Urothelium cell line (cell line): ENCODE results near the gene HMX3.
A peak's percentile ranks its signal among the peaks of the same experiment; 100 is the strongest.

ENCODE experiments used
- DNase-seq: peaks from one replicate; pipeline ENCODE4 v3.0.0; 2011; ENCODE audit warnings: low spot score, mixed read lengths
- FAIRE-seq: peaks from 2 replicates; lab custom pipeline; 2011; peaks lifted over from hg19 to GRCh38; lab: Jason Lieb, UNC

The HMX3 gene

DNA sequence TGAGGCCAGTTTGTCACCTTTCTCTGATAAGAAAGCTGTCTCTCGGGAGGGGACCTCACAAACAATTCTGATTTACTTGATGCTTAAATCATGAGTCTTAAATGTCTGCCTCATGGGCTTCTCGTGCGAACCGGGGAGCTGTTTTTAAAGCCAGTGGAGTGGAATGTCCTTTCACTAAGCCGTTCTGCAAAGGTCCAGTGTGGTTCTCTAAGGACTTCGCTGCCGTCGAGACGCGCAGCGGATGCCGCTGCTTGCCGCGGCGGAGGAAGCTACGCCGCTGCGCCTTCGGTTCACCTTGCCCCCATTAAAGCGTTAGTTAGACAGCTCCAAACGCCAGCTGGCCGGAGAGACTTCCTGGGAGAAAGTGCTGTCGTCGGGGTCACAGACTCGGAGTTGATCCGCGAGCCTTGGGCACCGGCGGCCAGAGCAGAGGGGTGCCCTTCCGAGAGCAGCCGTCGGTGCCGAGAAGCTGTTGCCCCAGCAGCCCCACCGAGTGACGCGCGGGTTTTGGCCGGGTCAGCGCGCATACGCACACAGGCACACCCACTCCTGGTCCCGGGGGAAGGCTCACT, 1.3 kb upstream of the HMX3 start:
- DNase-seq (no peak), FAIRE-seq (no peak)

DNA sequence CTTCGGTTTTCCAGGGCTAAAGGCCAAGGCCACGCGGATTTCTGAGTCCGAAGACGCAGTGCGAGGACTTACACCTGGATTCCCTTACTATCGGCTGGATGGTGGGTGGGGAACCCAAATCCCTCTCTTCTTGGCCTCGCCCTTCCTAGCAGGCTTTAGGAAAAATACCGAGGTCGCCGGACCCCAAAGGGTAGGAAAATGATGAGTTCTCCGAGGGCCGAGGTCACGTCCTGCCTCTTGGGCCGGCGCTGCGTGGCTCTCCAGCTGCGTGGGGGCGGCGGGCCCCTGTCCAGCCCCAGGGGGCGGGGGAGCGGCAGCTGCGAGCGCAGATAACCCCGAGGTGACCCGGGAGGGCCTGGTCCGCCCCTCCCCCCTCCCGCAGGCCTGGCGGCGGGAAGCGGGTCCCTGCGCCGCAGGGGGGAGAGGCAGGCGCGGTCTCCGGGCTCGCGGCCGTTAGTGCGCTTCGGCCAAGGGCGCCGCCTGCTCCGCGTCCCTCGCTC, 805 bp upstream of the HMX3 start:
- FAIRE-seq (no peak), DNase-seq (no peak)

DNA sequence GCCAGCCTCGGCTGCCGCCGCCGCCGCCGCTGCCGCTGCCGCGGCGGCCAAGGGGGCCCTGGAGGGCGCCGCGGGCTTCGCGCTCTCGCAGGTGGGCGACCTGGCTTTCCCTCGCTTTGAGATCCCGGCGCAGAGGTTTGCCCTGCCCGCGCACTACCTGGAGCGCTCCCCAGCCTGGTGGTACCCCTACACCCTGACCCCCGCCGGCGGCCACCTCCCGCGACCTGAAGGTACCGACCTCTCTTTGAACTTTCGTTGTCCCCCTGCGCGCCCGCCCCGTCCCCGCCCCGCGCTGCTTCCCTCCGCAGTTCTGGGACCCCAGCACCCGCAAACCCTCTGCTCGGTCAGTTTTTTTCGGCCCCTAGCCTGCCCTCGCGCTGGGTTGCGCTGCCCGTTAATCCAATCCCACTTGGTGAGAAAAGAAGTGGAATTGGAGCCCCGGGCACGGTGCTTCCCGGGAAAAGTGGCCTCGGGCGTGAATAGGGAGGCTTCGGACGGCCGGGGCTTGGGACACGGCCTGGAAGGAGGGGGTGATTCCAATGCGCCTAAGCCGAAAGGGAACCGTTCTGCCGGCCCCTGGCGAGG, 543 bp downstream of the HMX3 start:
- DNase-seq (no peak), FAIRE-seq (no peak)

DNA sequence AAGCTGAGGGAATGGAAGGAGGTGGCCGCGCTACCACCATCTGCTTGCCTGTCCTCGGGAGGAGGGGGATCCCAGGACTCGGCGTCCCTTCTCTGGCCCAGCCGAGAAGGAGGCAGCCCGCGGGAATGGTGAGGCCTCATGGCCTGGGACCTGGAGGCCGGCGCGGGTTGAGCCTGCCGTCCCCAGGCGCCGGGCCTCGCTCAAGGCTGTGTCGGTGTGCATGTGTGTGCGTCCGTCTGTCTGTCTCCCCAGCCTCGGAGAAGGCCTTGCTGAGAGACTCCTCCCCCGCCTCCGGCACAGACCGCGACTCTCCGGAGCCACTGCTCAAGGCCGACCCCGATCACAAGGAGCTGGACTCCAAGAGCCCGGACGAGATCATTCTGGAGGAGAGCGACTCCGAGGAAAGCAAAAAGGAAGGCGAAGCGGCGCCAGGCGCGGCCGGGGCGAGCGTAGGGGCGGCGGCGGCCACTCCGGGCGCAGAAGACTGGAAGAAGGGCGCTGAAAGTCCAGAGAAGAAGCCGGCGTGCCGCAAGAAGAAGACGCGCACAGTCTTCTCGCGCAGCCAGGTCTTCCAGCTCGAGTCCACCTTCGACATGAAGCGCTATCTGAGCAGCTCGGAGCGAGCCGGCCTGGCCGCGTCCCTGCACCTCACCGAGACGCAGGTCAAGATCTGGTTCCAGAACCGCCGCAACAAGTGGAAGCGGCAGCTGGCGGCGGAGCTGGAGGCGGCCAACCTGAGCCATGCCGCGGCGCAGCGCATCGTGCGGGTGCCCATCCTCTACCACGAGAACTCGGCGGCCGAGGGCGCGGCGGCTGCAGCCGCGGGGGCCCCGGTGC, 1.3 kb downstream of the HMX3 start:
- DNase-seq = no peak
- FAIRE-seq = no peak

DNA sequence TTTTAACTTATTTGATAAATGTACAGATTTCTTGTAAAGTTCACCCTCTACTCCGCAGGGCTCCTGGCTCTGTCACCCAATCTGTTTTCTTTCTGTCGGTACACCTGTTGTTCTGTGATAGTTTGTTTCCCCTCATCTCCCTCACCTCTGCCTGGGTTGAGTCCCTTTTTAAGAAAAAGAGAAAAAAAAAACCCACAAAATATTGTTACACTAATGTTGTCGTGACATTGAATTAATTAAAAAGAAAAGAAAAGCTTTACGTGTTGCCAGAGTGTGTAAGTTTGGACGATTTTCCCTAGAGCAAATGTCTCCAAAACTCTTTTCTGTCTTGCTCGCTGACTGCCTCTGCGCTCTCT, 3.4 kb downstream of the HMX3 start:
- DNase-seq (no peak), FAIRE-seq (no peak)

DNA sequence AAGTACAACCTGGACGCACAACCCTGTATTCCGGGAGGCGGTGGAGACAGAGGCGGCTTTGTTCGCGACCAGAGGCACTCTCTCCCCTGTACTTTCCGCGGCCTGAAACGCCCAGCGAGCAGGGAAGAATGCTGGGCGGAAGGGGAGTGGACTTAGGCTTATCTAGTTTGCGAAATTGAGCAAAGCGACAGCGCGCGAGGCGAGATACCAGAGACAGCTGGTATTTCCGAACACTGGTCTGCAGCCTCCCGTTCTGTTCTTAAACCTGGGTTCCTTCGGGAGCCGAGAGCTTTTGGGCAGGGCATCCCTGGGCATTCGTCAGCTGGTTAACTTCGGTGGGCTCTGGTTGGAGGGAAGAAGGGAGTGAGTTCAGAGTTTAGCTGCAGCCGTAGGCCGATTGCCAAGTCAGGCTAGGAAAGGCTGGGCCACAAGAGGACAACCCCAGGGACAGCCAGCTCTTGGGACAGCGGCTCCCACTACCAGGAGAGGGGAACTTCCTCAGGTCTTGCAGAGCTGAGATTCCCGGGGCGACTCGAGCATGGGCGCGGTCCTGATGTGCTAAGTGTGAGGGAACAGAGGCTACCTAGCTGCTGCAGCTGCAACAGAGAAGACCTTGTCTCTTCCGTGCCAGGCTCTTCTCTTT, 3.9 kb downstream of the HMX3 start:
- DNase-seq (peak; percentile 27), FAIRE-seq (no peak)

DNA sequence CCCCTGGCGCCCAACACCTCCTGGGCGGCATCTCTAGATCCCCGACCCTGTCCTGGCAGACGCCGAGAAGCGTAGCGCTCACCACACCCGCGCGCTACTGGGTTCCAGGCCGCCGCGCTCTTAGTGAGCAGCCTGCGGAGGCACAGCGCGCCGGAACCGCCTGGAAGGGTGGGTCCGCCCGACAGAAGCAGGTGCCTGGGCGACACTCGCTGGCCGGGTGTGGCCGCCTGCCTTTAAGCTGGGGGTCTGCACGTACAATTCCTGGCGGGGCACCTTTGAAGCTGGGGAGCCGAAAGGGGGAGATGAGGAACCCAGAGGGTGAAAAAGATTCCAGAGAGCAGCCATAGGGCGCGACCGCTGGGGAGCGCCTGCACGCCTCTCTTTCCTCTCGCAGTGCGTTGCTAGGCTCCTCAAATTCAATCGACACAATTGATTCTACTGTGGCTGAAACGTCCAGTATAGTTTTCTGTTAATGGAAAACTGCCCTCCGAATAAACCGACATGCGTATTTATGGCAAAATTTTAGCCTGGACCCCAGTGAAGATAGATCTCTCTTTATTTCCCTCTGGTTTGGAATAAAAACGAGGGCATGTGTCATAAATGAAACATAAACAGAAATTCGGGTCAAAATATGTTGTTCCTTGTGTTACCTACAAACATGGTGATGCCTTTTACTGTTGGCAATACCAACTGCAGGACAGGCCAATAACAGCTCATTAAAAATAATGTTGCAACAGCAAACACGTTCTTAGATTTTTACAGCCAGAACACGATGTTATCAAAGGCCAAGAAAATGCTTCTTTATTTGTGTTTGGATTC, 4.6 kb downstream of the HMX3 start:
- DNase-seq = no peak
- no peak for FAIRE-seq

DNA sequence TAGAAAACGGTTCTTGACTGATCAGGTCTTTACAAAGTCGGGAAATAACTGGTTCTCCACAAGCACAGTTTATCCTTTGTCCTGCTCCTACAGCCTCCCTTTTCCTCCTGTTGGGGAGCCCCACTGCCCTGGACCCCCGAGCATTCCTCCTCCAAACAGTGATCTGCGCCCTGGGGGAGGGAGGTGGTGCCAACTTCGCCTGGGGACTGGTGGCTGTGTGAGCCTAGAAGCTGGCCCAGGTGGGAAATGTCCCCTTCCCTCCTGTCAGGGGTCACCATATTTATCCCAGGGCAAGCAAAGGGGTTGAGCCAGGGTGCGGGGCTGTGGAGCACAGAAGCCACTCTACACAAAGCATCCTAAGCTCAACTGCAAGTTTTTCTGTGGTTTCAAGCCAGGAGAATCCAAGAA, 5.2 kb downstream of the HMX3 start:
- FAIRE-seq (no peak), DNase-seq (no peak)

DNA sequence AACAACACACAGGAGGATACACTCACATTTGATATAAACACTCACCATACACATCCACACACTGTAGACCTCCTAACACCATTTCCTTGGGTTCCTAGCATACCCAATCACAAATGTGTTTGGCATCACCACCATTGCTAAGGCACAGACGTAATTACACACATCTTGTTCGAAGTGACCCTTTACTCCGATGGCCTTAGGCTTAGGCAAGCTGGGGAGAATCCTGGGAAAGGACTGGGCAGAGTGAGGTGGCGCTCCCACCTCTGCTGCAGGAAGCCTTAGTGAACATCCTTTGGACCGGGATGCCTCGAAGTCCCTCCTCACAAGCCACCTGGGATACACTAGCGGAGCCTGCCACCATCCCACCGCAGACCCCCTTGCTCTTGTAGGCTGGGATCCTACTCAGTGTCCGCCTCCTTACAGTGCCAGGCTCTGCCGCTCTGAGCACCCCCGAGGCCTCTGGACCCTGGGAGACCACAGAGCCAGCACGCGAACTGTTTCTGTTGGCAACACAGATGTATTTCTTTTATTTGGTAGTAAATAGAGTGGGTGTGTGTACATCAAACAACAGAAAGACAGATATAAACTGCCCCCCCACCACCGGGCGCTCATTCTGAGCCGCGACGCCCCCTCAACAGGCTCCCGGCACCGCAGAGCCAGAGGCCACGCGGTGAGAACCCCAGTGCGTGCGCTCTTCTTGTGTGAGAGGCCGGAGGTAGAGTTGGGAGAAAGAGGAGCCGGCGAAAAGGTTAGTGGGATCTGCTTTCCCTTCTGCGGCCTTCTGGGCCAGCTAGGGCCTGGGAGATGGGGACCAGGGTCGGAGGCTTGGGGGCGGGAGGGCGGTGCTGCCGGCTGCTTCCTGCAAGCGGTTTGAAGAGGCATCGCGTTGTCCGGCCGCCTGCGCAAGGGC, 6.3 kb downstream of the HMX3 start:
- no peak for DNase-seq
- FAIRE-seq = peak; percentile 9

DNA sequence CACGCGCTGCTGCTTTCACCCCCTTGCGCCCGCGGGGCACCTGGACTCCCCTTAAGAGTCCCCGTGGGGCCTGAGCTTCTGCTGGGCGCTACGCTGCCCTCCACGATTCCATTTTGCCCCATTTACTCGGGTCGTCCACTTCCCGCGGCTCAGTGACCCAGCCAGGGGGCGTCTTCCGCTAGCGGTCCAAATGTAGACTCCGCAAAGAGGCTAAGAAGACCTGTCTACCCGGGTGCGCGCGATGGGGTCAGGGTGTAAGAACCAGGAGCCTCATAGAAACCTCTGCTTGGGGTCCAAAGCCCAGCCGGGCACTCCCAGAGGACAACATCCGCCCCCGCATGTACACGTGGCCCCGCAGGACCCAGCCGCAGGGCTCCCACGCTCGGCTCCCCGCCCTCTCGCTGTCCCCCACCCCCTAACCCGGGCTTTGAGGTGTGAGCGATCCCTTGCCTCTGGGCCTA, 7.0 kb downstream of the HMX3 start:
- DNase-seq (no peak), FAIRE-seq (no peak)

DNA sequence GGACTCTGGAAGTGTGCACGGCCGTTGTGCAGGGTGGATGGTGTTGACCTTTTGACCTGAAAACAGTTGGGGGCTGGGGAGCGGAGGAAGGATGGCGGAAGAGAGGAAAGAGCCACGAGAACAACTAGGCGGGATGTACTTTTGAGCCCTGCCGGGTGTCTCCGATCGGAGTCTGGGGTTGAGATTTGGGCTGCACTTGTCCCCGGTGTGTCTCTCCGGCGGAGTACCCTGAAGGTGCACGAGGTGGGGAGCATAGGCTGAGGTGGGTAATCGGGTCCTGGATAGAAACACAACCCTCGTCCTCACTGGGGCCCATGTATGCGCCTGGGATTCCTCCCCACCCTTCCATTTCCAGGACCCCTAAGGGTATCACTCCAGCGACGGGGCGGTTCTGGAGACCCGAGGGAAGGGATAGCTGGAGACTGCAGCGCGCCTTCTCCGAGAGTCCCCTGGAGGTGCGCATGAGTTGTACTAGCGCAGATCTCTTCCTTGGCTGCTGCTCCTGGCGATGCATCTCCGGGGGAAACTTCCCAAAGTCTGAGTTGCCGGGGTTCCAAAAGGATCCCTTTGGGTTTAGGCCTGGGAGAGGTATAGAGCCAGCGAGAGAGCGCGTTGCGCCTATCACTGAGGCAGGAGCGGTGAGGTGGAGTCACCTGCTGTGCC, 7.5 kb downstream of the HMX3 start:
- DNase-seq = no peak

DNA sequence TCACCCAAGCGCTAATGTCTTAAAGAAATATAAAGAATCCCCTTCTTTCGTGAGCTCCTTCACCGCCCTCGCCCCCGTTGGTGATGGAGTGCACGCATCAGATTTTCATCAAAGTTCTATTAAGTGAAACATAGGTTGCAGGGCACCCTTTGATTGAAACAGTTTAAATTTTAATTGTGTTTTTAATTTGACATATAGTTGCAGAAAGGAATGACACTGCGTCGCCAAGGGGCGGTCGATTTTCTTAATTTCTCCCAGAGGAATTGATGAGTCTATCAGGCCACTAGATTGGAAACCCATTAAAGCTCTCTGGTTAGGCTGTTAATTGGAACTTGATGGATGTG, 8.0 kb downstream of the HMX3 start:
- FAIRE-seq (no peak), DNase-seq (no peak)

More for the DNA sequence above, 7.5 kb downstream of the HMX3 start:
- no peak for FAIRE-seq

DNA sequence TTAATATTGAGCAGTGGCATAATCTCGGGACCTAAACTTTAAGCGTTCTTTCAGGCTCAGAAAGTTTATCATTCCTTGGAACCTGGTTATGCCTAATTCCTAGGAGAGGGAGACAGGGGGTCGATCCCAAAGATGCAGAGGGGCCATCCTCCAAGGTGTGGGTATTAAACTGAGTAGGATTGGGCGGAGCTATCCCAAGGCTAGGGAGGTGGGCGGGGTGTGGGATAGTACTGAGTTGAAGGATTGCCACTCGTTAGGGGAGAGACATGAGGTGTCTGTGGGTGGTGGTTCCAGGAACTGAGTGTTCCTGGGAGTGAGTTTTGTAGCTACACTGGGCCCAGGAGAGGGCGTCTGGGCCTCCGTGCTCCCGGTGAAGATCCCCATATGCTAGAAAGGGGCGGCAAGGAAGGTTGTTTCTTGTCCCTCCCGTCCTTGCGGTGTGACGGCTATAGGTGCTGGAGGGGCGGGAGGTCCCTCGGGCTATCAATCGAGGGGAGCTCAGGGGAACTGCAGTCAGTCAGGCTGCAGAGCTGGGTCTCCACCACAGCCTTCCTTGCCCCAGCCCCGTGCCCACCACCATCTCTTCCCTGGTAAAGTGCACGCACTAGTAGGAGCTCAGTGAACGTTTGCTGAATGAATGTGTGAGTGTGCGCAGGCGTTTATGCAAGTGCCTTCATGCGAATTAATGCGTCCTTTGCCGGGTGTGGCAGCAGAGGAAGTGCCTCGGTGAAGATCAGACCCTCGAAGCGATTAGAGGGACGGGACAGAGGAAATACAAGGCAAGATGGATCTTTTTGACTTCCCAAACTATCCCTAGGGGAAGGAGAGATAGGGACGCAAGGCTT, 9.1 kb downstream of the HMX3 start:
- DNase-seq (no peak), FAIRE-seq (no peak)

DNA sequence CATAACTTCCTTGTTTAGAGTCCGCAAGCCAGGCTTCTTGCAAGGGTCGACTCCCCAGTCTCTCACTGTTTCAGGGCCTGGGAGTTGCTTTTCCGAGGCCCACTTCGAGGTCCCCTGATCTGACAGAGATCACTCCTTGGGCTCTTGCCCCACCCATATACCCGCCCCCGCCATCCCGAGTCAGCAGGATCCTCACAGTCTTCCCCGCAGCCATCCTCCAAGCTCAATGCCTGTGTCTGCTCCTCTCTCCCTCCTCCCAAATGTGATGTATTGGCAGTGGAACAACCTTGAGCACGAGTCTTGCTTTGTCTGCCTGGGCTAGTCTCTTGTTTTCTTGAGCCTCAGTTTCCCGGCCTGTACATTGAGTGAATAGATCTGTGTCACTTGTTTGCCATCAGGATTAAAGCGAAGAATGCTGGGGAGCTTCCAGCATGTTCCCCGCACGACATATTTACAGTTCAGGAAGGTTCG, 9.8 kb downstream of the HMX3 start:
- no peak for DNase-seq
- no peak for FAIRE-seq

DNA sequence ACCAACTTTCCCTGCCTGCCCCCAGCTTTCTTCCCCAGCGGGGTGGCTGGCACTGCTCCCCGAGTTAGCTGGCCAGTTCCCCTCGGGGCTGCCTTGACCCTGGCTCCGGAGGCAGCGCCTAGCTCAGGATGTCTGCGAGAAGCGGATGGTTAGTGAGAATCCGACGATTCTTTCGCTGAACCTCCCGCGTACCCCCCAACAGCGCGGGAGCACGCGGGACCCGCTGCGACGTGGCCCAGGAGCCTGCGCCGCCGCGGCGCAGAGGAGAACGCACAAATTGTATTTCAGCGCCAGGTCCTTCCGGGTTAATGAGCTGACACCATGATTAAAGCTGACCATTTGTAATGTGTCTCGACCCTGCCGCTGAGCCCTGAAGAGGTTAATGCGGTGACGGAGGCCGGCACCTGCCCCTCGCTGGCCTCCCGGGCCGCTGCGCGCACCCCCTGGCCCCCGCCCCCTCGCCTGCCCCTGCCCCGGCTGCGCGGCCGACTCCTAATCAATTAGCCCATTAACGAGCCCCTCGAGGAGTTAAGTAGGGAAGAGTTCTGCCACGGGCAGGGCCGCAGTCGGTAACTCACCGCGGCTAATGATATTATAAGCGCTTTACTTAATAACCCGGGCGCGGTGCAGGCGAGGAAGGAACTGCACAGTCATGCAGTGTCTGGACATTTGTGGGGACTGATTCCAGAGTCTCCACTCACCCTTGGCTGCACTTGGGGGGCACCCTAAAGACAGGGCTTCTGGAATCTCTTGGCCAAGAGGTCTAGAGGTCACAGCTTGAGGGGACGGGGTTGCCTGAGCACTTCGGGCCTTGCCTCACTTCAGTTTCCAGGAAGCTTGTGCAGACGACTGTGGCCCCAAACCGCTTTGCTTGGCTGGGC, 10.5 kb downstream of the HMX3 start:
- FAIRE-seq (no peak), DNase-seq (no peak)

DNA sequence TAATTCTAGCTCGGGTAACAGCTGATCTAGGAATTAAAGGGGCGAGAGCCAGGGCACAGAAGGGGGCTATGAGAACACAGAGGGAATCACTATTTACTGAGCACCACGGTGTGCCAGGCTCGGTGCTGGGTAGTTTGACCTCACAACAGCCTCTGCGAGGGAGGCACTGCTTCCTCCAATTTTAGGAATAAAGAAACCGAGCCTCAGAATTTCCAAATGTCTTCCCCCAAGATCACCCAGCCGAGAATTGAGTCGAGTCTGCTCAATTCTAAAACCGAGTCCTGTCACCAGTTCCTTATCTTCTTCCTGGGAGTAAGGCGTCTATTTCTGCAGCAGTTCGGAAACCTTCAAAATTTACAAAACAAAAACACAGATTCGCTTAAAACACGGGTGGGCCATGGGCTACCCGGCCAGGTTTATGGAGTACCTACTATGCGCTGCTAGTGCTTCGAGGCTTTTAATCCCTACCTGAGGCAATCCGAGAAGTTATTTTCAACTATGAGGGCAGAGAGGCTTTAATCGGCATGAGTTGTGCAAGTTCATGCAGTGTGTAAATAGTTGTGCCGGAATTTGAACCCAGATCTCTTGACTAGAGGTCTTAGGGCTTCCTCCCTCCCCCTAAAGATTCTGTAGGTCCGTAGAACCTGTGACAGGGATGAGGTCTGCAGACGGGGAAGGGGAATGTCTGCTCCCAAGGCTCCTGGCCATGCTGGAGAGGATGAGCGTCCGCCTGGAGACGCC, 11.3 kb downstream of the HMX3 start:
- FAIRE-seq = no peak
- DNase-seq = no peak
